Activated CD4-positive, alpha-beta T cell treated with anti-CD3 and anti-CD28 coated beads for 1 hour (primary cell): Measurements from ENCODE around the gene RPL37A.

Experiments
- DNase-seq: peaks from one replicate; pipeline ENCODE4 v3.0.0-alpha.2; 2020

Gene RPL37A

GRCh38 chr2:216491793-216492596, 6.6 kb upstream of the RPL37A start:
- no peak for DNase-seq

GRCh38 chr2:216492597-216493333, 5.9 kb upstream of the RPL37A start:
- DNase-seq = no peak

GRCh38 chr2:216493334-216493685, 5.3 kb upstream of the RPL37A start:
- no peak for DNase-seq

GRCh38 chr2:216495656-216496055, 3.0 kb upstream of the RPL37A start:
- no peak for DNase-seq

GRCh38 chr2:216497382-216498069, 1.1 kb upstream of the RPL37A start:
- no peak for DNase-seq

- DNase-seq = no peak
These were observed 620 bp upstream of the RPL37A start for GRCh38 chr2:216498070-216498378.

- DNase-seq = no peak
These were observed 1.1 kb downstream of the RPL37A start for GRCh38 chr2:216499641-216500218.

- DNase-seq = no peak
These were observed 1.9 kb downstream of the RPL37A start for GRCh38 chr2:216500572-216500971.

GRCh38 chr2:216501854-216502253, 3.2 kb downstream of the RPL37A start:
- DNase-seq = no peak

GRCh38 chr2:216502381-216503158, 3.9 kb downstream of the RPL37A start:
- DNase-seq = no peak

- no peak for DNase-seq
These were observed 4.5 kb downstream of the RPL37A start for GRCh38 chr2:216503159-216503629.

- DNase-seq = no peak
These were observed 5.2 kb downstream of the RPL37A start for GRCh38 chr2:216503697-216504375.

GRCh38 chr2:216504376-216504762, 5.7 kb downstream of the RPL37A start:
- no peak for DNase-seq

GRCh38 chr2:216505133-216506106, 6.8 kb downstream of the RPL37A start:
- DNase-seq = no peak

- no peak for DNase-seq
These were observed 8.8 kb downstream of the RPL37A start for GRCh38 chr2:216507220-216508160.

GRCh38 chr2:216508229-216508628, 9.6 kb downstream of the RPL37A start:
- DNase-seq = no peak

GRCh38 chr2:216516730-216517350, 18.2 kb downstream of the RPL37A start:
- DNase-seq = no peak

- no peak for DNase-seq
These were observed 19.0 kb downstream of the RPL37A start for GRCh38 chr2:216517447-216518225.
